ENCODE measurements around the gene GNB4.
A peak's percentile ranks its signal among the peaks of the same experiment; 100 is the strongest.

Gene GNB4

DNA sequence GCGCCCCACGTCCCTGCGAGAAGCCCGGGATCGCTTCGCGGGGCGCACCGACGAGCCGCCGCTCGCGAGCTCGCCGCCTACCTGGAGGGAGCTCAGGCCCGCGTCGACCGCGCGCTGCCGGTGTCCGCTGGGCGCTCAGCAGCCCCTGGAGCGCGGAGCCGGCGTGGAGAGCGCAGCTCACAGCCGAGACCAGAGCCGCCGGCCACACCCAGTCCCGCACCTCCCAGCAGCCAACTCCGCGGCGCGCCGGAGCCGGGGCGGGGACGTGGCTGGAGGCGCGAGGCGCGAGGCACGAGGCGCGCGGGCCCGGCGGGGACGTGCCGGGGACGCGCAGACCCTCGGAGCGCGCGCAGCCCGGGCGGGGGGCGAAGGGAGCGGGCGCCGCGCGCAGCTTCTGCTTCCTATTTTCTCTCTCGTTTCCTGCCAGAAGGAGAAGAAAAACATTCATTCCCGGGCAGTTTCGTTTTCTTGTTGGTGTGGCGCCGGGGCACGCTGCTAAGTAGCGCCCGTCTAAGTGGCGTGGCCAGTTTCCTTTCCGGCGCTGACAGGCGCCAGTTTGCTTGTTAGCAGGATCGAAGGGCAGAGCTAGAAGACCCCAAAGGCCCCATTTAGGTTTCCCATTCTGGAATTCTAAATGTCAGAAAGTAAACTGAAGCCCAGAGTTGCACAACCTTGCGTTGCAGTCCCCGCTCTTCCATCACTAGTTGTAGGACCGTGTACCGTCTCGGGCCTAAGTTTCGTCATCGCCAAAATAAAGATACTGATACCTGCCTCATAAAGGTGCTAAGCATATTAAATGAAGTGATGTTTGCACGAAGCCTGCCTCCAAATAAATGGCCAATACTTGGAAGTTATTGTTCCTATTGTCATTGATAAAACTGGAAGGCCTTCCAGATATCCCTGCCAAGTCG lies at the start of gene GNB4:
Gene GNB4 (minus strand): TSS at position 206 of the 911 bp plus-strand sequence. CDS start 25,270 bp downstream, outside the sequence.
- H3K4me3 ChIP-seq (ENCODE audit: low read length) = peak within 1 kb of the TSS; percentile 64
- peak; percentile 88 for DNase-seq (ENCODE audit: low read depth)
- no peak for TF ChIP-seq CTCF (IDR thresholded peaks at IDR 0.05; ENCODE audit: insufficient read depth, low read depth, low read length, missing control alignments)

DNA sequence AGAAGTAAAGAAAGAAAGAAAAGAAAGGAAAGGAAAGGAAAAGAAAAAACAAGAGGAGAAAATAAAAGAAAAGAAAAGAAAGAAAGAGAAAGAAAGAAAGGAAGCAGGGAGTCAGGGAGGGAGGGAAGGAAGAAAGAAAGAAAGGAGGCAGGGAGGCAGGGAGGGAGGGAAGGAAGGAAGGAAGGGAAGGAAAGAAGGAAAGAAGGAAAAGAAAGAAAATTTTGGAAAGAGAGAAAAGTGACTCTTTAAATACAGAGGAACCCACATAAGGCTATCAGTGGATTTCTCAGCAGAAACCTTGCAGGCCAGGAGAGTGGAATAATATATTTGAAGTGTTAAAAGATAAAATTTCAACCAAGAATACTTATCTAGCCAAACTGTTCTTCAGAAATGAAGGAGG lies 44.2 kb upstream of the GNB4 start:
- H3K4me3 ChIP-seq (ENCODE audit: low read length) = no peak overlapping the region
- TF ChIP-seq CTCF (IDR thresholded peaks at IDR 0.05; ENCODE audit: insufficient read depth, low read depth, low read length, missing control alignments) = no peak
- DNase-seq (ENCODE audit: low read depth) = no peak

- no peak overlapping the region for H3K4me3 ChIP-seq (ENCODE audit: low read length)
- DNase-seq (ENCODE audit: low read depth) = no peak
- no peak for TF ChIP-seq CTCF (IDR thresholded peaks at IDR 0.05; ENCODE audit: insufficient read depth, low read depth, low read length, missing control alignments)
These were observed 42.0 kb upstream of the GNB4 start for GRCh38 chr3:179493260-179493659.

DNA sequence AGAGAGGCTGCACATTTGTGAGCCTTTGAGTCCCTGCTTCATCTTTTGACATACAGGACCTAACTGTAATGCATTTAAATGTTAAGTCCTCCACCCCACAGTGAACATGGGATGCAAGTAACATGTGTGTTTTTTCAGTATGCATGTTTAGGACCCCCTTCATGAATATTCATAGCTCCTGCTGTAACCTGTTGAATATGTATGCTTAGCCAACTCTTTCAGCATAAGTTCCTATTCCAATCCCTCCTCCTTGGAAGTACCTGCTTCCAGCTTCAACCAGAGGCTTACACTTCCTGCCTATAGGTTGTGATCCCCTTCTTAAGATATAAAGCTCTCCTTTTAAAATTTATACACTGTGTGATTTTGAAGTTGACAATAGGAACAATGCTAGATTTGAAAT lies 36.9 kb upstream of the GNB4 start:
- no peak overlapping the region for H3K4me3 ChIP-seq (ENCODE audit: low read length)
- no peak for TF ChIP-seq CTCF (IDR thresholded peaks at IDR 0.05; ENCODE audit: insufficient read depth, low read depth, low read length, missing control alignments)
- no peak for DNase-seq (ENCODE audit: low read depth)

GRCh38 chr3:179486806-179487205 lies 35.5 kb upstream of the GNB4 start:
- DNase-seq (ENCODE audit: low read depth) = no peak
- H3K4me3 ChIP-seq (ENCODE audit: low read length) = no peak overlapping the region
- TF ChIP-seq CTCF (IDR thresholded peaks at IDR 0.05; ENCODE audit: insufficient read depth, low read depth, low read length, missing control alignments) = no peak

DNA sequence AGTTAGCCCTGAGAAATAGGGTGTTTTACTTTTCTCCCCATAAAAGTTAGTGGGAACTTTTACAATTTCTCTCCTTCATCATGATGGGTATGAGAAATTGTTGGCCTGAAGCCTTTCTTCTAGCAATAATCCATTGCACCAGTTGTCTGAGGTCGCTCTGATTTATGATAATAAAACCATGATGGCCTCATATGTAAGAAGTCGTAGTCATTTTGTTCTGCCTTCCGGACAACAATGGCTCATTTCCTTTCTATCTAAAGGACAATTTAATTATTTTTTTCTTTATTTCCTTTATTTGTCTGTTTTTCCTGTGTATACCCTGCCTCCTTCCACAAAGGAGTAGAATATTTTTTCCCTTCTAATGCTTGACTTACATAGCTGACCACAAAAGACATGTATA lies 31.6 kb upstream of the GNB4 start:
- TF ChIP-seq CTCF (IDR thresholded peaks at IDR 0.05; ENCODE audit: insufficient read depth, low read depth, low read length, missing control alignments) = no peak

DNA sequence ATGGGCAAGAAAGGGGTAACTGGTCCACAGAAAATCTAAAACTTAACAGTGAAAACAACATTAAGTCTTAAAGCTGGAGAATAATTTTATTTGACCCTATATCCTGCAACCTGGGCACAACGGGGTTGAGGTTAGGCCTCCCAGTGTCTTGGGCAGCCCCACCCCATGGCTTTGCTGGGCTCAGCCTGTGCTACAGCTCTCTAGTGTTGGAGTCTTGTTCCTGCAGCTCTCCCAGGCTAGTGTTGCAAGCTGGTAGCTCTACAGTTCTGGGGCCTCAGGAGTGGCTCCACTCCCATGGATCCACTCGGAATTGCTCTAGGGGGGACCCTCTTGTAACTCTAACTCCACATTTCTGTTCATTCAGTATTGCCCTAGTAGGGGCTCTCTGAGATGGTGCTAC lies 24.9 kb upstream of the GNB4 start:
- TF ChIP-seq CTCF (IDR thresholded peaks at IDR 0.05; ENCODE audit: insufficient read depth, low read depth, low read length, missing control alignments) = no peak
- no peak for DNase-seq (ENCODE audit: low read depth)

More for the DNA sequence above, 31.6 kb upstream of the GNB4 start:
- DNase-seq (ENCODE audit: low read depth) = no peak
- no peak overlapping the region for H3K4me3 ChIP-seq (ENCODE audit: low read length)

More for the DNA sequence above, 24.9 kb upstream of the GNB4 start:
- H3K4me3 ChIP-seq (ENCODE audit: low read length) = no peak overlapping the region
